HPDE6-E6E7 (cell line): ENCODE measurements around the gene OSTM1.

ENCODE experiments used
- DNase-seq: peaks from one replicate; pipeline ENCODE4 v3.0.0; 2011; ENCODE audit warnings: missing footprints; ENCODE audit errors: extremely low spot score

OSTM1 gene

GRCh38 chr6:108074359-108075144 lies at the start of gene OSTM1:
Gene OSTM1, minus strand, starts transcription at chr6:108074741. Its CDS starts 90 bp downstream, at chr6:108074651.
- peak; percentile 89 for DNase-seq

- DNase-seq, result no peak
These were observed 49.4 kb upstream of the OSTM1 start for GRCh38 chr6:108123946-108124345.

DNA sequence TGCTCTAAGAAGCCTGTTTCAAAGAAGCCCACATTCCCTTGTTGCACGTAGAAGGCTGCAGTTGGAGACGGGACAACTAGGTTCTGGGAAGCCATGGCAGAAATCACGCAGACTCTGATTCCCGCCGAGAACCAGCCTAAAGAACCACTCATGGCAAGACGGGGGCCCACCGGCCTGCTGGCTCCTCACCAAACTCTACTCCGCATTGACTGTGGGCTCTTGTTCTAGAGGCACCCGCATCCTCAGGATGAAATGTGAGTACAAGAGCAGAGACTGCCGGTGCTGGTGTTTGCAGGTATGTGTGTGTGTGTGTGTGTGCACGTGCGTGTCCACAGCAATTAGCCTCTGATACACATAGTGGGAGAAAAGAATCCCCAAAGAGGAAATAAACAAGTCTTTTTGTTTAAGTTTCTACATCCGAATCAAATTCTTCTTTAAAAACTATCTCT lies 49.0 kb upstream of the OSTM1 start:
- no peak for DNase-seq

DNA sequence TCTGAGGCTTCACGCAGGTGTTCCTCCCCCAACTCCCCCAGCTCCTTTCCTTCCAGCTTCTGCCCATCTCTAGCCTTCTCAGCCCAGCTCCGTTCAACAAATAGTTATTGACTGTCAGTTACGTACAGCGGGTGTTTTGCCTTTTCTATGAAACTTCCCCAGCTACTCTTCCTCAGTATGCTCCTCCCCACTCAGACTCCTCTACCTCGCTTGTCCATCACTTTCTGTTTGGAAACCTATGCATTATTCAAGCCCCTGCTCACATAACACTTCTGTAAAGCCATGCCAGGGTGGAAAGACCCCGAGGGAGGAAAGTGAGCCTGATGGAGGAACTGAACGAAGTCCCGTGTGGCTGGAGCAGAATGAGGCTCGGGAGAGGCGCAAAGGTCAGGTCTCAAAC lies 47.1 kb upstream of the OSTM1 start:
- DNase-seq, result no peak

GRCh38 chr6:108120311-108120710 lies 45.8 kb upstream of the OSTM1 start:
- no peak for DNase-seq

- no peak for DNase-seq
These were observed 45.2 kb upstream of the OSTM1 start for GRCh38 chr6:108119769-108120141.

DNA sequence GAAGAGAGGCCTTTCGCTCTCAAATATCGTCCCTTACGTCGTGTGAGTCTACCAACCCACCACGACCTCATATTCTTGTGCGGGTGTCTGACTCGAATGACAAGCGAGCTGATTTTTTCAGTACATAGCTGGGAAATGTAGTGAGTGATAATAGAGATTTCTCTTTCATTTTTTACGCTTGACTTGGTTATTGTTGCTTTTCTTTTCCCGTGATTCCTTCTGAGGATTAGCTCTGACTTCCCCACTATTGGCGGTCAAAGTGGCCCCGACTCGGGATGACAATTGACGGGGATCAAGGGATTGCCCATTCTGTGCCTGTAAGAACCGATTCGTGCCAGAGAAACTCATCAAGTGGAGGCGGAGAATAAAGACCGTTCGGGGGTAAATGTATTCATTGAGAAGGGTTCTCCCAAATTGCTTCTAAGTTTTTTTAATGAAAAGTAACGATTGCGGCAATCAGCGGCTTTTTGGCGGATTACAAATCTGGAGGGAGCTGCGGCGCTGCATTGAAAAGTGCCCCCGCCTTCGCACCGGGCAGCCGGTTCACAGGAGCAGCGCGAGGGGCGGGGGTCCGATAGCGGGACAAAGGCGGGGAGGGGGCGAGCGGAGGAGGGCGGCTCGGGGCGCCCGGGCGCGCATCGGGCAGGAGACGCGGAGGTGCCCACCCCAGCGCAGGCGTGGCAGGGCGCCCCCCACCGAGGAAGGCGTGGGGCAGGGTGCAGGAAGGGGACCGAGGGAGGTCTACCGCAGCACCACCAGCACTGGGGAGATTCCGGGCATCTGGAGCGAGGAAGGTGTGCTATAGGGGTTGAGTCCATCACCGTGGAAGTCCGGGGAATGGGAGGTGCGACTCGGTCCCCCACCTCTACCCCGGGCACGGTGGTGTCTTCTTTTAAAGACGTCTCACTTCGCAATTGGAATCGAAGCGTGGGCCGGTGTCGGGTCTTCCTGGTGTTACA lies 44.5 kb upstream of the OSTM1 start:
- no peak for DNase-seq

DNA sequence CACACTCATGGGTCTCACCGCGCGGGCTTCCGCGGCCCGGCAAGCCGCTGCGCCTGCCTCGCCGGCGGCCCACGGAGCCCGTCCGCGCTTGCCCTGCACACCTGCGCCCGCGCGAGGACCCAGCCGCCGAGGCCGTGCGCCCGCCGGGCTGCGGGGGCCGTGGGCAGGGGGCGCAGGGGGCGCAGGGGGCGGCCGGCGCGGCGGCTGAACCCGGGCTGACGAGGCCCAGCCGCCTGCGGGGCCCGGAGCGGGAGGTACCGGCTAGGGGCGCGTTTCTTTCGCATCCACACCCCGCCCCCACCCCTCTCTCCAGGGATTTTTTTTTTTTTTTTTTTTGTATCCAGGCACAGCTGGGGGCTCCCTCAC lies 43.8 kb upstream of the OSTM1 start:
- no peak for DNase-seq

GRCh38 chr6:108117427-108118358 lies 43.2 kb upstream of the OSTM1 start:
- no peak for DNase-seq

- no peak for DNase-seq
These were observed 42.2 kb upstream of the OSTM1 start for GRCh38 chr6:108116546-108117426.

DNA sequence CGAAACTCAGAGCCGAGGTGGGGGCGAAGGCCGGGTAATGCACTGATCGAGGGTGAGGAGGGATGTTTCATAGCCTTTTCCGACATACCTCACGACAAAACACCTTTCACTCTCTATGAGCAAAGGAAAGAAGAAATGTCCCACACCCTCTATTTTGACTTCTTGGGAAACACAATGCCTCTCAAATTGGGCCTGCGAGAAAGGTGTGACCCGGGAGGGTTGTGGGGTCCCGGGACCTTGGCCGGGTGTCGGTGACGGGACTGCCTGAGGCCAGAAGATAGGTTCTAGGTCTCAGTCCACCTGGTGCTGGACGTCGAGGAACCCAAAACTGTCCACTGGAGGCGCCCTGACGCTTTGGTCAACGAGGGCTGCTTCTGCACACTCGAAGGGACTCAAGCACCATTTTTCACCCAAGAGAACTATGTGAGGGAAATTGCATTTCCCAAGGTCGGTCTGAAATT lies 41.1 kb upstream of the OSTM1 start:
- no peak for DNase-seq

GRCh38 chr6:108114841-108115597 lies 40.5 kb upstream of the OSTM1 start:
- no peak for DNase-seq

DNA sequence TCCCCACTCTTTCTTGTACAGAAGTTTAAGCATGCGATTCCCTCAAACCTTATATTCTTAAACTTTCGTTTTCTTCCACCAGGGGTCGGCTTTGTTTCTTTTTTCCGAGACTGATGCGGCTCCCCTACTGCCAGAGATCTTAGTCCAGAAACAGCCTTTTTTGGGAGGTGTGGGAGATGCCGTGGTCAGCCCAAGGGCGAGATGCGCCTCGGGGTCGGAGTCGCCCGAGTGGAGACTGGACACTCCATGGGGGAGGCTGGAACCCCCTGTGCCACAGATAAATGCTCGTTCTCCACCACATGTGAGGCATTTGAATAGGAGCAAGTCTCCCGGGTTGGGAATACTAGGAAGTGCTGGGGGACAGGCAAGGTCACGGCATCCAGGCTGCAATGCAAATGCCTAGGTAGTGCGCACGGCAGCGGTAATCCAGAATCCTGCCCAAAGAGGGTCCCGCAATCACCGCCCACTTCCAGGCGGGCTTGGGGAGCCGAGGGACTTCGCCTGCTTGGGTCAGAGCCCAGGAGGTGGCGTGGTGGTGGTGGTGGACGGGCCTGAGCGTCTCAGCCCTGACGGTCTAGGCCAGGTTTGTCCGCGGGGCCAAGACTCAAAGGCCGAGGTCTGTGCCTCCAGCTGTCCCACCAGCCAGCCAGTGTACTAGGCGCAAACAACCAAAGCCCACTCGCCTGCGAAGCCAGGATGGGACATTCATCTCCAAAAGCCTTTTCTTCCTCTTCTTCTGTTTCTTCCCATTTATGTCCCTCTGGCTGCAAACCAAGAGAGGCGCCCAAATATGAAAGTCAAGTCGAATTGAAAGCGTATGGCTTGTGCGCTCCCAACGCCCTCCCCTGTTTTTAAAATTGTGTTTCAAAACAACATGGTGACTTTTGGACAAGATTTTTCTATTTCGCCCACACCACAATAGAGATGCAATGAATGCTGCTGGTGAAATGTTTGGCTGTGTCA lies 39.3 kb upstream of the OSTM1 start:
- peak; percentile 62 for DNase-seq

GRCh38 chr6:108108374-108108773 lies 33.8 kb upstream of the OSTM1 start:
- no peak for DNase-seq

DNA sequence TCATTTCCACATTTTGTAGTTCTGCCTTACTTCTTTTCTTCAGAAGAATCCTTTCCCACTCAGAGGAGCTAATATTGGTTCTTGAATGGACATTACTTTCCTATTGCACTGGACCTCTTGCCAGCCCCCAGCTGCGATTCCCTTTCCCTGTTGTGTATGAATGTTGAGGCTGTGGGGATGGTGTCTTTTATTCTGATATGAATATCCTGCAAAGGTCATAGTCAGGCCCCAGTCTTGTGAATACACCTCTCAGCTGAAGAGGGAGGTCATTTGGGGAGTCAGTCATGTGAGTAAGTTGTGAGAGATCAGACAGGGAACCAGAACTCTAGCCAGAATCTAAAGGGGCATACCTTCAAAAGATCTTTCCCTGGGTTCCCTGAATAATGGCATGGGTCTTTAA lies 32.6 kb upstream of the OSTM1 start:
- no peak for DNase-seq

- no peak for DNase-seq
These were observed 32.2 kb upstream of the OSTM1 start for GRCh38 chr6:108106694-108107093.

- DNase-seq, result no peak
These were observed 31.7 kb upstream of the OSTM1 start for GRCh38 chr6:108106261-108106660.

DNA sequence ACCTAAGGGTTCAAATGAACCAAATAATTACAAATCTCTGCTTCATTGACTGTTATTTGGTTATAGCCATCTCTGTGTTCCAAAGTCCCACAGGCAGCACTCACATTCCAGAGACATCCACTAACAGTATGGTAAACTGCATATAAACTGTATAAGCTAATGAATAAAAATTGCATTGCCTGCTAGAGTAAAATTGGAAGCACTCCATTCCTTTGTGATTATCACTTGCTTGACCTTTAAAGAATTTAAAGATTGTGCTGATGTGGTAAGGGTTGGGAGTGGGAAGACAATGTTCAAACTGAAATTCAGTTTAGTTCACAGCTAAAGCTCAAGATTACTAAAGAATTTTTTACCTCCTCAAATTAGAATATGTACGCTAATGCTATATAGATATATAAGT lies 31.0 kb upstream of the OSTM1 start:
- no peak for DNase-seq

DNA sequence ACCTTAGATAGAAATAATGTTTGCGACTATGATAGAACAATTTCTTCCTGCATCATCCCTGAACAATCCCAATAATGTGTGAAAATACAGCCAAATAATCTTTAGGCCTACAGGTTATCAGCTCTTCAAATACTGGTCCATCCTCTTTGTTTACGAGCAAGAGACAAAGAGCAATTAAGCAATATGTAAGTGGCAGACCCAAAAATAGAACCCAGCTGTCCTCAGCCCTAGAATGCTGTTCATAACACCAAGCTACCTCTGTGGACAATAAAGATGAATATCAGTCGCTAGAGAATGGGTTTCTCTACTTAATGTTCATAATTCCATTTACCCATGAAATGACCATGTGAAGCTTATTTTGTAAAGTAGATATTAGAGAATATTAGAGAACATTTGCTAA lies 28.4 kb upstream of the OSTM1 start:
- no peak for DNase-seq
